Endothelial cell of umbilical vein (primary cell): ENCODE results near the gene MTSS2. TPM values are rescaled to one million over a fixed set of nuclear protein-coding genes. Genes with fewer than 3 reads are reported as not detected.

Experiments
- BruUV-seq: library from RNA; stranded (reverse); fragments of 400-500 nt; replicated peaks from 2 replicates; lab custom pipeline; 2021; lab: Mats Ljungman, UMichigan
- CTCF ChIA-PET: fragments of 300-600, 350-600 bp; sonication (Branson Sonifier 250); formaldehyde crosslinking; loops from one replicate; lab custom pipeline; 2021; ENCODE audit warnings: antibody characterized with exemption, inconsistent platforms; lab: Charles Lee
- POLR2A ChIA-PET: fragments of 300-600, 350-600 bp; sonication (Branson Sonifier 250); formaldehyde crosslinking; loops from one replicate; lab custom pipeline; 2021; ENCODE audit warnings: antibody characterized with exemption, inconsistent platforms; lab: Charles Lee
- DNase-seq: peaks from one replicate; pipeline ENCODE4 v3.0.0-alpha.2; 2011; ENCODE audit warnings: low read depth, low spot score
- FAIRE-seq: peaks from 2 replicates; lab custom pipeline; 2011; peaks lifted over from hg19 to GRCh38; lab: Jason Lieb, UNC
- H2AFZ ChIP-seq: 2 replicates; pipeline ENCODE4 v1.6.0; 2012; ENCODE audit warnings: low read depth, low read length, control low read depth, inconsistent platforms
- H3K27ac ChIP-seq: 2 replicates; pipeline ENCODE4 v1.5.1; 2011; ENCODE audit warnings: low read depth, mild to moderate bottlenecking, control low read depth, low read length, moderate library complexity; ENCODE audit not compliant: insufficient read depth
- H3K27me3 ChIP-seq, 2 experiments: 2 replicates each; pipeline versions ENCODE4 v1.6.0 to v1.6.1; 2011; ENCODE audit warnings: low read length in 2 of 2, mixed read lengths in 1 of 2; ENCODE audit not compliant: control insufficient read depth in 2 of 2, insufficient read depth in 2 of 2
- H3K36me3 ChIP-seq, 2 experiments: 2 replicates in 1 of 2; 3 replicates in 1 of 2; pipeline ENCODE4 v1.5.1; 2011; ENCODE audit warnings: low read length in 2 of 2, mild to moderate bottlenecking in 1 of 2, moderate library complexity in 1 of 2; ENCODE audit not compliant: control insufficient read depth in 2 of 2, insufficient read depth in 2 of 2; ENCODE audit errors: extremely low read depth in 1 of 2
- H3K4me1 ChIP-seq: 3 replicates; pipeline ENCODE4 v1.5.1; 2011; ENCODE audit warnings: mild to moderate bottlenecking, low read length; ENCODE audit not compliant: control insufficient read depth, insufficient read depth; ENCODE audit errors: extremely low read depth
- H3K4me2 ChIP-seq: 2 replicates; pipeline ENCODE4 v1.6.1; 2011; ENCODE audit warnings: low read length, control low read depth, mixed read lengths; ENCODE audit not compliant: insufficient read depth
- H3K4me3 ChIP-seq, 3 experiments: fragments of 200-600 bp in 1 of 3; sonication (generic), shearing (Covaris generic) in 1 of 3; replicated peaks in 1 of 3; 2 replicates each; pipeline ENCODE4 v1.5.1; 2011 to 2016; ENCODE audit warnings: control low read depth in 3 of 3, low read length in 3 of 3, mild to moderate bottlenecking in 2 of 3, inconsistent platforms in 1 of 3, low read depth in 1 of 3, moderate library complexity in 1 of 3; ENCODE audit not compliant: insufficient read depth in 1 of 3
- H3K79me2 ChIP-seq: 2 replicates; pipeline ENCODE4 v1.6.0; 2012; ENCODE audit warnings: low read length, inconsistent platforms; ENCODE audit not compliant: control insufficient read depth, insufficient read depth
- H3K9ac ChIP-seq: replicated peaks from 2 replicates; pipeline ENCODE3; 2011; ENCODE audit warnings: low read length, control low read depth; ENCODE audit not compliant: insufficient read depth; ENCODE audit errors: extremely low read depth
- H3K9me1 ChIP-seq: replicated peaks from 3 replicates; pipeline ENCODE4 v1.6.0; 2011; ENCODE audit warnings: mild to moderate bottlenecking, low read length; ENCODE audit not compliant: control insufficient read depth, insufficient read depth; ENCODE audit errors: extremely low read depth
- H3K9me3 ChIP-seq: replicated peaks from 2 replicates; pipeline ENCODE4 v1.5.1; 2012; ENCODE audit warnings: low read length, inconsistent platforms; ENCODE audit not compliant: control insufficient read depth, insufficient read depth
- H4K20me1 ChIP-seq: replicated peaks from 2 replicates; pipeline ENCODE3; 2011; ENCODE audit warnings: mild to moderate bottlenecking, low read length; ENCODE audit not compliant: control insufficient read depth, insufficient read depth; ENCODE audit errors: extremely low read depth
- CTCF ChIP-seq, 2 donors: IDR thresholded peaks; 1 replicate in 1 of 2; 2 replicates in 1 of 2; pipeline ENCODE4 v1.5.1; 2011; ENCODE audit warnings: low read length in 2 of 2, mild to moderate bottlenecking in 2 of 2, moderate library complexity in 2 of 2, control low read depth in 1 of 2, inconsistent platforms in 1 of 2, low read depth in 1 of 2; ENCODE audit not compliant: insufficient read depth in 1 of 2; ENCODE audit errors: extremely low read depth in 1 of 2
- EZH2 ChIP-seq: IDR thresholded peaks from 2 replicates; pipeline ENCODE4 v1.6.1; 2012; ENCODE audit warnings: borderline replicate concordance, low read depth, mild to moderate bottlenecking, moderate library complexity, low read length, inconsistent platforms; ENCODE audit not compliant: severe bottlenecking
- FOS ChIP-seq: IDR thresholded peaks from 2 replicates; pipeline ENCODE4 v1.6.1; 2011; ENCODE audit warnings: mild to moderate bottlenecking, low read length, moderate library complexity, borderline replicate concordance; ENCODE audit not compliant: insufficient read depth
- GATA2 ChIP-seq: IDR thresholded peaks from 2 replicates; pipeline ENCODE4 v1.7.0; 2011; ENCODE audit warnings: low read depth, mild to moderate bottlenecking, moderate library complexity, mixed read lengths, low read length; ENCODE audit not compliant: insufficient read length, insufficient read depth
- JUN ChIP-seq: IDR thresholded peaks from 2 replicates; pipeline ENCODE4 v1.6.1; 2011; ENCODE audit warnings: borderline replicate concordance, low read depth; ENCODE audit not compliant: insufficient read length, insufficient read depth
- MAX ChIP-seq: IDR thresholded peaks from 2 replicates; pipeline ENCODE4 v1.6.1; 2011; ENCODE audit not compliant: insufficient read depth, insufficient read length
- MYC ChIP-seq: IDR thresholded peaks from one replicate; pipeline ENCODE4 v1.6.1; 2011; ENCODE audit warnings: mild to moderate bottlenecking, low read depth, low read length
- POLR2A ChIP-seq: IDR thresholded peaks from 2 replicates; pipeline ENCODE4 v1.6.1; 2012; ENCODE audit warnings: low read depth, mild to moderate bottlenecking, control low read depth, low read length
- POLR2AphosphoS5 ChIP-seq: IDR thresholded peaks from 2 replicates; pipeline ENCODE4 v1.6.1; 2012; ENCODE audit warnings: low read depth, mild to moderate bottlenecking, control low read depth, low read length, moderate library complexity; ENCODE audit not compliant: insufficient read depth
- dilution Hi-C: fragments of 300-500 bp; cut with MboI; formaldehyde crosslinking; loops from one replicate; pipeline ENCODE4 v1.15.0; 2019; ENCODE audit warnings: low sequenced_read_pairs; ENCODE audit not compliant: extremely low pct_ligation_motif_present
- intact Hi-C: fragments of 100-400 bp; cut with micrococcal nuclease; formaldehyde crosslinking; loops from one replicate; pipeline ENCODE4 v1.10.0; 2022
- polyA plus RNA-seq, 4 experiments: library from polyadenylated mRNA; depleted of rRNA in 3 of 4; stranded (reverse) in 3 of 4; unstranded in 1 of 4; fragments of >200 nt; gene quantifications; 2 replicates each; pipeline versions ENCODE4 v1.2.1 to v1.2.3, GENCODE V29; 2011 to 2012; ENCODE audit warnings: missing spikeins in 1 of 4
- total RNA-seq: library from RNA; stranded (reverse); gene quantifications from 2 replicates; pipeline ENCODE4 v1.2.3, GENCODE V29; 2021

The MTSS2 gene
- total and polyA plus RNA-seq, 2 donors (not counting 3 experiments of a cell fraction or from before 2014, with no cell fraction given) = 38.4 to 42.3 TPM

- no peaks in the 10 kb centered on the region for H3K79me2 ChIP-seq
- DNase-seq (no peak), FAIRE-seq (no peak)
- no peaks in the 10 kb centered on the region for H3K36me3 ChIP-seq
- BruUV-seq = no TSS peak
- H3K27ac ChIP-seq = no peak overlapping the region
- ChIA-PET POLR2A (no interaction called here), CTCF (interaction anchor here (1.1 to 1.7 kb wide), 3 partner anchors 19 to 56 kb away, joined by 3 to 5 read pairs (median 5); no protein-coding TSS in a partner anchor)
- peaks cover 6% of the 10 kb centered on the region for H3K4me1 ChIP-seq
- no peak overlapping the region for H3K4me2 ChIP-seq
- TF ChIP-seq EZH2 (no peak), FOS (no peak), GATA2 (no peak), CTCF (IDR thresholded peaks at IDR 0.05; ENCODE audit: extremely low read depth in 1 of 2, insufficient read depth in 1 of 2, low read depth in 1 of 2, low read length in 2 of 2) (no peak), POLR2AphosphoS5 (no peak), JUN (no peak), POLR2A (no peak), MAX (no peak), MYC (no peak)
- no peaks in the 10 kb centered on the region for H3K9me1 ChIP-seq
- dilution Hi-C loops (no loop called here), intact Hi-C loops (no loop called here)
- H4K20me1 ChIP-seq = no peaks in the 10 kb centered on the region
- no peak overlapping the region for H3K4me3 ChIP-seq
- H2AFZ ChIP-seq = no peak overlapping the region
- no peaks in the 10 kb centered on the region for H3K27me3 ChIP-seq
- no peak overlapping the region for H3K9ac ChIP-seq
- H3K9me3 ChIP-seq = no peaks in the 10 kb centered on the region
Measured at GRCh38 chr16:70714581-70715054, 28.8 kb upstream of the MTSS2 start.
